A549 treated with ZK216348 at 1 μM for 4 hours (cell line): ENCODE results near the gene CPNE9. TPM values are rescaled to one million over a fixed set of nuclear protein-coding genes. Genes with fewer than 3 reads are reported as not detected.

ENCODE experiments used
- total RNA-seq: library from RNA; stranded (reverse); fragments of 200-300 nt; extraction: Qiagen RNA extraction; gene quantifications from 5 replicates; pipeline ENCODE4 v1.2.3, GENCODE V29; 2022; ENCODE audit warnings: low read depth

The CPNE9 gene
- 0.14 to 0.30 TPM (median 0.21 TPM) in 3 of 5 replicates, not detected in the others for total RNA-seq

GRCh38 chr3:9703736-9704346 is at the start of gene CPNE9:
CPNE9 (plus strand) TSS chr3:9703833; CDS start chr3:9703997, 164 bp downstream.

GRCh38 chr3:9731206-9732079 is 27.8 kb downstream of the CPNE9 start, which contains the start of gene BRPF1:
BRPF1 (plus strand) TSS chr3:9731735; CDS start chr3:9734141, 2,406 bp downstream.

GRCh38 chr3:9749645-9750555 is 46.3 kb downstream of the CPNE9 start, which contains the start of gene OGG1:
OGG1 (plus strand) TSS chr3:9749952; CDS start chr3:9750287, 335 bp downstream.

GRCh38 chr3:9769426-9770275 is 66.0 kb downstream of the CPNE9 start, which contains the start of gene CAMK1:
CAMK1 (minus strand) TSS chr3:9769947; CDS start chr3:9767749, 2,198 bp downstream.

Other genes starting within 250 kb of the CPNE9 start
- gene LHFPL4, start 150.0 kb upstream of the CPNE9 start, total RNA-seq = 0.06 to 0.18 TPM (median 0.09 TPM) in 4 of 5 replicates, not detected in the other
- gene MTMR14, start 54.3 kb upstream of the CPNE9 start, total RNA-seq = 25.7 to 33.1 TPM (median 29.2 TPM) in 5 replicates
- 14.5 to 19.9 TPM (median 18.9 TPM) in 5 replicates for gene BRPF1, start 27.9 kb downstream of the CPNE9 start, total RNA-seq
- 14.0 to 20.5 TPM (median 18.5 TPM) in 5 replicates for gene OGG1, start 46.1 kb downstream of the CPNE9 start, total RNA-seq
- gene CAMK1, start 66.1 kb downstream of the CPNE9 start, total RNA-seq = 11.6 to 21.8 TPM (median 17.7 TPM) in 5 replicates
- gene TADA3, start 88.6 kb downstream of the CPNE9 start, total RNA-seq = 52.0 to 62.4 TPM (median 59.5 TPM) in 5 replicates
- gene ARPC4, start 89.2 kb downstream of the CPNE9 start, total RNA-seq = 142 to 221 TPM (median 156 TPM) in 5 replicates
- 5.3 to 8.0 TPM (median 6.6 TPM) in 5 replicates for gene TTLL3, start 106.4 kb downstream of the CPNE9 start, total RNA-seq
- gene RPUSD3, start 140.2 kb downstream of the CPNE9 start, total RNA-seq = 36.5 to 61.4 TPM (median 53.3 TPM) in 5 replicates
- 26.1 to 42.7 TPM (median 29.8 TPM) in 5 replicates for gene CIDEC, start 176.4 kb downstream of the CPNE9 start, total RNA-seq
- gene JAGN1, start 186.8 kb downstream of the CPNE9 start, total RNA-seq = 72.0 to 87.1 TPM (median 82.0 TPM) in 5 replicates
- gene IL17RE, start 199.0 kb downstream of the CPNE9 start, total RNA-seq = 1.1 to 4.2 TPM (median 1.5 TPM) in 5 replicates
- gene IL17RC, start 213.3 kb downstream of the CPNE9 start, total RNA-seq = 15.2 to 24.5 TPM (median 18.9 TPM) in 5 replicates
- gene CRELD1, start 230.0 kb downstream of the CPNE9 start, total RNA-seq = 8.1 to 15.6 TPM (median 13.7 TPM) in 5 replicates
- gene PRRT3, start 248.6 kb downstream of the CPNE9 start, total RNA-seq = 0.66 to 1.8 TPM (median 1.5 TPM) in 5 replicates